Activated naive CD4-positive, alpha-beta T cell treated with anti-CD3 and anti-CD28 coated beads, Interleukin-2, amount 50 U/mL, for 72 hours (primary cell): ENCODE measurements around the gene PON1. TPM values are rescaled to one million over a fixed set of nuclear protein-coding genes. Genes with fewer than 3 reads are reported as not detected.

Source experiments
- ATAC-seq, 2 donors: fragments of 150-1000 bp; cut with Tn5 transposase; 2 replicates each; pipeline ENCODE4 v1.10.0; 2021; ENCODE audit warnings: mild to moderate bottlenecking in 2 of 2, moderate library complexity in 2 of 2
- DNase-seq, 2 donors: peaks; one replicate each; pipeline ENCODE4 v3.0.0; 2021 to 2022; ENCODE audit warnings: low spot score in 2 of 2
- H3K27ac Mint-ChIP-seq, 2 donors: one replicate each; pipeline ENCODE4 v1.8.0; 2022; ENCODE audit warnings: mild to moderate bottlenecking in 2 of 2, mixed read lengths in 2 of 2
- H3K36me3 Mint-ChIP-seq, 2 donors: one replicate each; pipeline ENCODE4 v1.8.0; 2022; ENCODE audit warnings: mixed read lengths in 2 of 2
- H3K9me3 Mint-ChIP-seq, 2 donors: one replicate each; pipeline ENCODE4 v1.8.0; 2022; ENCODE audit warnings: mixed read lengths in 2 of 2
- total RNA-seq, 2 donors: library from RNA; stranded (reverse); gene quantifications; one replicate each; pipeline ENCODE4 v1.2.3, GENCODE V29; 2022

The PON1 gene
- total RNA-seq, 2 donors from 2014 or later = not detected

DNA sequence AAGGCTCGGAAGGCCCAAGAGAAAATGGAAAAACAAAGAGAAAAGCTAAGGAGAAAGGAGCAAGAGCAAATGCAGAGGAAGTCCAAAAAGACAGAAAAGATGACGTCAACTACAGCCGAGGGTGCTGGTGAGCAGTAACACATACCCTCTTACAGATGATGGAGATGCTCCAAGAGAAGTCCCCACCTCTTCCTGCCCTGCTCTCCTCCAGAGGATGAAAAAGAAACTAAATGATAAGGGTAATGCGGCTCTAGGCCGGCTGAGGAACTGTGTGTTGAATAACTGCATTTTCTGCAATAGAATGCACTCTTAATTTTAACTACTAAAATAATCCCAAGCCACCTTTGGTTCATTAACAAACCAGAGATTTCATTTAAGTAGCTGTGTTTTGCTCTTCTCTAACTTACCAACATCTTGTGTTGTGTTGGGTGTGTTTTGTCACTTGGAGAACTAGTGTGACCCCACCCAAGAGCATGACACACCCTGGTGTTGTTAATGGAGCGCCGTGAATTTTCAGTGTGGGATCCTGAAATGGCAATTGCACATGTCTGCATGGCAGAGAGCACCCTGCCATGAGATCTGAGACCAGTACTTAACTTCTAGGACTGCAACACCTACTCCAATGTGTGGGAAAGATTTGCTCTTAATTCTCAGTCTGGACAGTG is 34.0 kb downstream of the PON1 start:
- DNase-seq (no peak), ATAC-seq (no peak)
- Mint-ChIP-seq H3K27ac (no peak overlapping the region), H3K36me3 (no peaks in the 10 kb centered on the region), H3K9me3 (no peaks in the 10 kb centered on the region)

DNA sequence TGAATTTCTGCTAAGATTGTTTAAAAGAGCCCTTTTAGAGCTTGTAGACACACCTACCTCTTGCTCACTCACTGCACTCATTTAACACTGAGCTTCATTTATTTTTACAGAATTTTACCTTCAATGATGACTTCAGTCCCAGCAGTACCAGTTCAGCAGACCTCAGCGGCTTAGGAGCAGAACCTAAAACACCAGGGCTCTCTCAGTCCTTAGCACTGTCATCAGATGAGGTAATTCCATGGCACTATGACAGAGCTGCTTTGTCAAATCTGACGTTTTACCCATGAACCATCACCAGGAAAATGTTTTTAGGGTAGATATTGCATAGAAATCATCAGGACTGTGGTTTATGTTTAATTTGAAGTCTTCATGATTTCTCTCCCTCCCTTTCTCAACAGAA is 38.2 kb downstream of the PON1 start:
- ATAC-seq = no peak
- Mint-ChIP-seq H3K36me3 (no peaks in the 10 kb centered on the region), H3K27ac (no peak overlapping the region), H3K9me3 (no peaks in the 10 kb centered on the region)
- no peak for DNase-seq

DNA sequence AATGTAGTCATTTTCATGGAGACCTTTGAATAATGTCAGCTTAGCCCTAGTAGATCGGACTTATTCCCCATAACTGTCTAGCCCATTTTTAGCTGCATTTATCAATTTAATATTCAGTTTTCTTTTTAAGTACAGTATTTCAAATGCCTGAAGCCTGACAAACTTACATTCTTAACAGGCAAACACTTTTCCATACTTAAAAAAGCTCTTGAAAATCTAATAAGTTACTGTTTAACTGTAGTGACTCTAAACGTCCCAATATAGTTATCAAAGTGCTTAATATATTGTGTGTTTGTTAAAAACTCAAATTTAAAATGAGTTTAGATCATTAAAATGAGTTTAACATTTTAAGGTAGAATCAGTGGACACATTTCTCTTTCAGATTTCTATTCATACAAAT is 44.9 kb downstream of the PON1 start:
- no peaks in the 10 kb centered on the region for H3K36me3 Mint-ChIP-seq
- H3K9me3 Mint-ChIP-seq = no peaks in the 10 kb centered on the region
- DNase-seq = no peak
- no peak overlapping the region for H3K27ac Mint-ChIP-seq
- ATAC-seq = no peak

DNA sequence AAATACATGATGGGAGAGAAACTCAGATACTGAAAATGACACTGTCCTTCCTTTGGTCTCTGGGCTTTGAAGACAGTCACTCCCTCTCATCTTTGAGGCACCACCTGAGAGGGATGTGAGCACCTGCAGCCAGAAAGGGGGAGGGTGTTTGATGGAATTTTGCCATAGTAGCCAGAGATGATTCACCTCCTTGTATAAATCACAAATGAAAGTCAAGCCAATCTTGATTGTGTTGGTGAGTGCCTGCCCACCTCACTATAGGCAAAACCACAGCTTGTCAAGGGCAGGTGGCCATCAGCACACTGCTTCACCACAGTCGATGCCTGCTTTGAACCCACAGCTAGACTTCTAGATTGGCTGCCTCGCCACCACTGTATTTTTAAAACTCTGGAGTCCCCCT is 48.2 kb downstream of the PON1 start:
- Mint-ChIP-seq H3K27ac (no peak overlapping the region), H3K9me3 (no peaks in the 10 kb centered on the region), H3K36me3 (no peaks in the 10 kb centered on the region)
- ATAC-seq (peak in 1 of 2 donors; percentile 74), DNase-seq (no peak)

DNA sequence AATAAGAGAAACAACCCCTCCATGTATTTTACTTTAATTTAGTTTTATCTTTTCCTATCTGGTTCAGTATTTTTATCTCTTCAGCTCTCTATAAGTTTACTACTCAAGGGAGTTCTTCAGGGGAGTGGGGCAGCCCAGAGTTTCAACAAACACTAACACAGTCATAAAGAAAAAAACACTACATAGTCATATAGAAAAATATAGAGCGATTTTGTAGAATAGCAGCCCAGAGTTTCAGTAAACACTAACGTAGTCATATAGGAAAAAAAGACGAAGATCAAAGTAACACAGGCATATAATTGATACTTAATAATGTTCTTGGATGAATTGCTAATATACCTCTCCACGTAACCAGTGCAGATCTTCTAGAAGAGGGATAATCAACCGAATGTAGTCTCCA is 54.7 kb downstream of the PON1 start:
- DNase-seq (no peak), ATAC-seq (peak in 1 of 2 donors; percentile 94)
- no peak overlapping the region for H3K27ac Mint-ChIP-seq
- no peaks in the 10 kb centered on the region for H3K9me3 Mint-ChIP-seq
- H3K36me3 Mint-ChIP-seq = no peaks in the 10 kb centered on the region

DNA sequence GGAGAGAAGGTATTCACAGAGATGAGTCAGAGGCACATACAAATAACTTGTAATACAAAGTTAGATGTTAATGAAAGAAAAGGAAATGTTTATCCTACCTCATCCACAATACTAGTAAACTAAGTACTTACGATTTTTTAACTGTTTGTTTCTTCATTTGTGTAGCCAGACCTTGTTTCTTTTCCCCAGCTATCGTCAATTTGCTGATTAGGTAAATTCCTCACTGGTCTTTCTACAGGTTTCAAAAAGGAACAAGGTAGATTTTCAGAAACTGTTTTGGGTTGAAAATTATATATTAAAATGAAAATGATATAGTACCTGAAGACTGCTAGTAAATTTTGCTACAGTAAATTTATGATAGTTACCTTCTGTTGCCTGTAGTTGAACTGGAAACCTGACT is 56.6 kb downstream of the PON1 start:
- no peaks in the 10 kb centered on the region for H3K36me3 Mint-ChIP-seq
- no peaks in the 10 kb centered on the region for H3K9me3 Mint-ChIP-seq
- H3K27ac Mint-ChIP-seq = no peak overlapping the region
- DNase-seq = no peak
- ATAC-seq = no peak

DNA sequence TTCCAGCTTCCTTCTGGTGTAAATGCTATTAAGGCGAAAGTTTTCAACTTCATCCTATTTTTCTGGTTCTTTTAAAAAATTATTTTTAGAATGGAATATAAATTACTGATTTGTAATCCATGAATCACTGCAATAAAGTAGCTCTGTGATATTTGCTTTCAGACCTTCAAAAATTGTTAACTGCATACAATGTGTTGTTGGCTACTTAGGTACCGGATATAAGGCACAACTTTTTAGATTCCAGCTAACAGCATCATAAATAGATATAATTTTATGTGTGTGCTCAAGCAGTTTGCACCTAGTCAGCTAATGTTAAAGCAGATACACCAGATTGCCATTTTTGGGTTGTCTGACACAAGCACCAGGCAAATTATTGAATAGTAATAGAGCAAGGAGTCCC is 58.7 kb downstream of the PON1 start:
- DNase-seq (no peak), ATAC-seq (no peak)
- no peak overlapping the region for H3K27ac Mint-ChIP-seq
- no peaks in the 10 kb centered on the region for H3K36me3 Mint-ChIP-seq
- H3K9me3 Mint-ChIP-seq = no peaks in the 10 kb centered on the region

DNA sequence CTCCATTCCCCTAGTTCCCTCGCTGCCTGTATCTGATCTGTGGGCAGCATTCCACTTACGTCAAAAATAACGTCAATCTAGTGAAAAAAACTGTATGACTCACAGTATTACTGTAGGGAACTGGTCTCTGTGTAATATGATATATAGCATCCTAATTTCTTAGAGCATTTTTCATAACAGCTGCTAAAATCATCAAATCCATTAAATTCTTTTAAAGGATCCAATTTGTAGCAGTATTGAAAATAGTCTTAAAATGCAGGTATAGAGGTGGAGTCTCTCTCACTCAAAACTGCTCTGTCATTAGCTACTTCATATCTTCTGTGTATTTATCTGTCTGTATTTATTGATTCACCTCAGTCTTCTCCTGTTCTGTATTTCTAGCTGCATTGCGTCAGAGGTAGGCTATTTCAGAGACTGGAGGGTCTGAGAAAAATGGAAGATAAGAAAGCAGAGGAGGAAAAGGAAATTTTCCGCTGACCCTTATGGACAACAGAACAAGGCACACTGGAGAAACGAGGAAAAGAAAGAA is 59.9 kb downstream of the PON1 start:
- ATAC-seq = no peak
- H3K36me3 Mint-ChIP-seq = no peaks in the 10 kb centered on the region
- no peak for DNase-seq
- no peak overlapping the region for H3K27ac Mint-ChIP-seq
- H3K9me3 Mint-ChIP-seq = no peaks in the 10 kb centered on the region

DNA sequence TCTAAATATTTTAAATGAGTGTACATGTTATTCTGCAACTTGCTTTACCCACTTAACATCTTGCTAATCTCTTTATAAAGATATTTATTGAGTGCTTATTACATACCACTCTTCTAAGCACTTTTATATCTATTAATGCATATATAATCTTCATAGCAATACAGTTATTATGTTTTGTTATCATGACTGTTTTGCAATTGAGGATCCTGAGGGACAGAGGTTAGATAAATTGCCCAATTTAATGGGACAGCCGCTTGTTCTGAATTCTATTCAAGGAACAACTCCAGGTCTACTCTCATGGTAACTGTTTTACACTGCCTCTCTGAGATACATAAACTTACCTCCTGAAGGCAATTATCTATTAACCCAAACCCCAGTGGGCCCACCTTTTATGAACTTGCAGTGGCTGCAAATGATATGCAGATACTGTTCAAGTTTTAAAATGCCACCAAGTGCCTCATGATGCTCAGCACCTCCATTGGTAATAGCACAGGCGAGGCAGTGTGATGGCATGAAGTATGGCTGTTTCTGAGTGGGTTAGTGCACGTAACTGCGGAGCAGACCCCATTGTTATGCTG is 60.5 kb downstream of the PON1 start:
- DNase-seq (no peak), ATAC-seq (no peak)
- Mint-ChIP-seq H3K27ac (no peak overlapping the region), H3K36me3 (no peaks in the 10 kb centered on the region), H3K9me3 (no peaks in the 10 kb centered on the region)

DNA sequence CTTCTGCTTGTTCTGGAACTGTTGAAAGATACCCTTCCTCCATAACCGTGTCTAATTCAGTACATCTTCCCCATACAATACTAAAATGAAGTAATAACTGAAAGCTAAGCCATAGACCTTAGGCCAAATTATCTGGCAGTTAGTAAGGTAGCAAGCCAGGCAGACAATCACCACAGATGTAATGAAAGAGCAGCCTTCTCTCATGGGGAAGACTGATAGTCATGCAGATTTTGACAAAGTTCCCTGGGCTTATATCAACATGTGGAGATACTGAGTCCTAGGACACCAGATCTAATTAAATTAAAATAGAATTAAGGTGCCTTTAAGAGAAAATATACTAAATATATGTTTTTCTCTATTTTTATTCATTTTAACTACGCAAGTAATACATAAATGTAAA is 61.5 kb downstream of the PON1 start:
- DNase-seq = no peak
- H3K27ac Mint-ChIP-seq = no peak overlapping the region
- no peak for ATAC-seq

DNA sequence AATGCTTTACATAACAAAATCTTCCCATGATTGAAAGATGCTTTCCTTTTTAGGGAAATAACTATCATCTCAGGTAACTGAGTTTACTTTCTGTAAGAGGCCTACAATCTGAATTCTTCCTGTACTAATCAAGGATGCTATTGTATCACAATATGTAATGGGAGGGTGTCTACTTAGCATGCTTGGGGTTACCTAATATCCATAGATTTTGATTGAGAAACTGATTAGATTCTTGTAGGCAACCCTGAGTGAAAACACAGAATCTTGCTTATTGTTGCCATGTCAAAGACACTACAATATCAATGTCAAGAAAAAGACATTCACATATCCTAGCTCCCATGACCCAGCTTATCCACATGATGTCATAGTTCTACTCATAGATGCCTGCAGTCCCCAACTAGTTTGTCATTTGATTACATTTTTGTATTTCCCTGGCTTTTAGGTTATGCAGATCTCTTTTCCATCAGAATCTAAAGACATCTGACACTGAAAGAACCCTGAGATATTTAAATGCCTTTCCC is 62.4 kb downstream of the PON1 start:
- no peaks in the 10 kb centered on the region for H3K36me3 Mint-ChIP-seq
- ATAC-seq = no peak
- H3K27ac Mint-ChIP-seq = no peak overlapping the region
- no peak for DNase-seq
- no peaks in the 10 kb centered on the region for H3K9me3 Mint-ChIP-seq

More for the DNA sequence above, 61.5 kb downstream of the PON1 start:
- no peaks in the 10 kb centered on the region for H3K9me3 Mint-ChIP-seq
- H3K36me3 Mint-ChIP-seq = no peaks in the 10 kb centered on the region

DNA sequence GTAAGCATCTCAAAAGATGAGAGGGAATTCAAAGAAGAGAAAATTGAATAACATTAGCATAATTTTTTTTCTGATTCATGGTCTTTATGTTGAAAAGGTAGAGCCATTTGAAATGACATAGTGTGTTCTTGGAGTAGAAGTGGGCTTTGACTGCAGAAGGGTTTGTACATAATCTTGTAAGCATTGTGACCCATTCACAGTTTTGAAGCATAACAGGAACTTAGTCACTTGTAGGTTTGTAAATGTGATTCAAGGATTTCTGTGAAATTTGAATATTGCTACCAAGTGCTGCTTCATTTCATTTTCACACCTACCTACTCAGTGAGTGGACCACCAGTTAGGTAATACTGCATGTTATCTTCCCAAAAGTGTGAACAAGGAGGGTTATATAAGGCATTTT is 68.6 kb downstream of the PON1 start:
- peak in 1 of 2 donors; percentile 89 for ATAC-seq
- Mint-ChIP-seq H3K27ac (no peak overlapping the region), H3K36me3 (no peaks in the 10 kb centered on the region), H3K9me3 (no peaks in the 10 kb centered on the region)
- no peak for DNase-seq

DNA sequence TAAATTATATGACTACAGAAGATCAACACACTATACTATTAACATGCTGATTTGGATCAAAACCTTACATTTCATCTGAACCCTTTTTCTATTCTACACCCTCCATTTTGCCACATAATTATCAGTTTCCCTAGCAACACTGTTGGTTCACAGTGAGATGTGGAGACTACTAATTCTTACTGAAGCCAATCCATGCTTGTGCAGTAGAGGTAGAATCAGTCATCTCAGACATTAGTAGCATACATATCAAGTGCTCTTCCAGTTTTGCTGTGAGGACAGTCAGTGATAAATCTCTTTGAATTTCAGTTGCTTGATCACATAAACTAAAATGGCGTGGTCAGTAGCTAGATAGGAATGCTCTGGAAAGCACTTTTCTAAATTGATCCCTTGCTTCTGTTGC is 70.3 kb downstream of the PON1 start:
- Mint-ChIP-seq H3K36me3 (no peaks in the 10 kb centered on the region), H3K9me3 (no peaks in the 10 kb centered on the region), H3K27ac (no peak overlapping the region)
- no peak for DNase-seq
- ATAC-seq = no peak

DNA sequence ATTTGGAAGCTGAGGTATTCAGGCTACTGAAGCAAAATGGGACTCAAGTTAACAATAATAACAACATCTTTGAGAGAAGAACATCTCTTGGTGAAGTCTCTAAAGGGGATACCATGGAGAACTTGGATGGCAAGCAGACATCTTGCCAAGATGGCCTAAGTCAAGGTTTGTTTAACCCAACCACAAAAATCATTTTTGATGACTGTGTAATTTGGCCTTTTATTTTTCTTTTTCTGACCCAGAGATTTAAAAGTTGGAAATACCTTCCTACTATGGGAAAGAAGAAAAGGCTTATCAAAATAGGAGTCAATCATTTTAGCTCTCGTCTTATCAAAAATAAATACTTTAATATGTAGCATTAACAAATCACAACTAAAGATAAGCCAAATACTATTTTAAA is 72.4 kb downstream of the PON1 start:
- no peaks in the 10 kb centered on the region for H3K9me3 Mint-ChIP-seq
- no peak for DNase-seq
- H3K27ac Mint-ChIP-seq = no peak overlapping the region
- no peak for ATAC-seq
- H3K36me3 Mint-ChIP-seq = no peaks in the 10 kb centered on the region

DNA sequence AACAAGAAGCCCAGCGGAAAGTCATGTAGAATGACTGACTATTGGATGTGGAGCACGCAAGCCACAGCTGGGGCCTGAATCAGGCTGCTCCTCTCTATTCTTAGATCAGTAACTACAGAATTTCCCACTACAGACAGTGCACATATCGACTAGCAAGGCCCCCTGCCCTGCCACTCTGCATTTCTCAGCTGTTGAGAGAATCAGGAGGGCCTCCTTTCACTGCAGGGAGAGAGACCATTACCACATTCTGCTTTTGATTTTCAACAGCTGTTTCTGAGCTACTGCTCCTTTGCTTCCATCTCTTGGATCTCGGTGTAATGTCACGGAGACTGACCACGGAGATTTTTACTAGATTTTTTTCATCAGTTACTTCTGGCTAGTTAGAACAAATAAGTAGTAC is 73.8 kb downstream of the PON1 start:
- ATAC-seq (no peak), DNase-seq (no peak)
- no peak overlapping the region for H3K27ac Mint-ChIP-seq
- H3K9me3 Mint-ChIP-seq = no peaks in the 10 kb centered on the region
- H3K36me3 Mint-ChIP-seq = no peaks in the 10 kb centered on the region
